BE2C (cell line): Measurements from ENCODE around the gene HAS3.

ENCODE experiments used
- DNase-seq: peaks from one replicate; pipeline ENCODE4 v3.0.0-alpha.2; 2020
- H3K27me3 ChIP-seq: fragments of 250-450 bp; sonication (Bioruptor Pico); 2 replicates; pipeline ENCODE4 v1.5.1; 2020; ENCODE audit warnings: mild to moderate bottlenecking
- H3K36me3 ChIP-seq: fragments of 250-450 bp; sonication (Bioruptor Pico); 2 replicates; pipeline ENCODE4 v1.5.1; 2020; ENCODE audit warnings: mild to moderate bottlenecking
- H3K4me1 ChIP-seq: fragments of 250-450 bp; sonication (Bioruptor Pico); 2 replicates; pipeline ENCODE4 v1.5.1; 2020
- H3K4me3 ChIP-seq: 2 replicates; pipeline ENCODE4 v1.5.1; 2011; ENCODE audit warnings: low read depth, low read length
- H3K9me3 ChIP-seq: fragments of 250-450 bp; sonication (Bioruptor Pico); 2 replicates; pipeline ENCODE4 v1.5.1; 2020
- TF ChIP-seq, protein P1 (sequence below): IDR thresholded peaks from 2 replicates; pipeline ENCODE4 v1.5.1; 2012; ENCODE audit warnings: mild to moderate bottlenecking, low read depth, low read length

Gene HAS3

DNA sequence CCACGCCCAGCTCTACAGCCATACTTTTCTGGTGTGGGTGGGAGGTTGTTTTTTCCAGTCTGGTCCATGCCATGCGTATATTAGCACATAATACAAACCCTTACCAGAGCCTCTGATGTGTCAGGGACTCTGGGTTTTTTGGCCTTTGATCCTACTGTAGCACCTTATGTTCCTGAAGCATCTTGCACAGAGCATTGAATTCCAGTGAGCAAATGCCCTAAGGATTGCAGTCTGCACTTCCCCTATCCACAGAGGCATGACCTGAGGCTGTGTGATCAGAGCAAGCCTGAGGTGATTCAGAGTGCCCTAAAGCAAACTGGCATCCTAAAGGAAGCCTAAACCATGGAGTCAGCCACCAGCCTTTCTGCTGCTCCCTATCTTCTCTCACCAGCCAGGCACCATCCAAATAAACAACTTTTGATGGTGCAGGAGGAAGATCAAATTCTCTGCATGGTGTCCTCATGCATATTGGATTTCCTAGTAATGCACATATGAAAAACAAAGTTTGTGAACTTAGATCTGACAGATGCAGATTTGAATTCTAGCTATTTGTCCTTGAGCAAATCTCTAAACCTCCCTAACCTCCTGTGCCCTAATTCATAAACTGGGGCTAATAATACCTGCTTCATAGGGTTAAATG, 41.2 kb upstream of the HAS3 start:
- no peak overlapping the region for H3K4me3 ChIP-seq
- no peaks in the 10 kb centered on the region for H3K27me3 ChIP-seq
- no peaks in the 10 kb centered on the region for H3K4me1 ChIP-seq
- no peaks in the 10 kb centered on the region for H3K9me3 ChIP-seq
- no peaks in the 10 kb centered on the region for H3K36me3 ChIP-seq
- TF ChIP-seq, protein P1, sequence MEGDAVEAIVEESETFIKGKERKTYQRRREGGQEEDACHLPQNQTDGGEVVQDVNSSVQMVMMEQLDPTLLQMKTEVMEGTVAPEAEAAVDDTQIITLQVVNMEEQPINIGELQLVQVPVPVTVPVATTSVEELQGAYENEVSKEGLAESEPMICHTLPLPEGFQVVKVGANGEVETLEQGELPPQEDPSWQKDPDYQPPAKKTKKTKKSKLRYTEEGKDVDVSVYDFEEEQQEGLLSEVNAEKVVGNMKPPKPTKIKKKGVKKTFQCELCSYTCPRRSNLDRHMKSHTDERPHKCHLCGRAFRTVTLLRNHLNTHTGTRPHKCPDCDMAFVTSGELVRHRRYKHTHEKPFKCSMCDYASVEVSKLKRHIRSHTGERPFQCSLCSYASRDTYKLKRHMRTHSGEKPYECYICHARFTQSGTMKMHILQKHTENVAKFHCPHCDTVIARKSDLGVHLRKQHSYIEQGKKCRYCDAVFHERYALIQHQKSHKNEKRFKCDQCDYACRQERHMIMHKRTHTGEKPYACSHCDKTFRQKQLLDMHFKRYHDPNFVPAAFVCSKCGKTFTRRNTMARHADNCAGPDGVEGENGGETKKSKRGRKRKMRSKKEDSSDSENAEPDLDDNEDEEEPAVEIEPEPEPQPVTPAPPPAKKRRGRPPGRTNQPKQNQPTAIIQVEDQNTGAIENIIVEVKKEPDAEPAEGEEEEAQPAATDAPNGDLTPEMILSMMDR, result no peak
- no peak for DNase-seq

- TF ChIP-seq, protein P1, result no peak
- DNase-seq, result no peak
These were observed 40.6 kb upstream of the HAS3 start for GRCh38 chr16:69064764-69065313.

DNA sequence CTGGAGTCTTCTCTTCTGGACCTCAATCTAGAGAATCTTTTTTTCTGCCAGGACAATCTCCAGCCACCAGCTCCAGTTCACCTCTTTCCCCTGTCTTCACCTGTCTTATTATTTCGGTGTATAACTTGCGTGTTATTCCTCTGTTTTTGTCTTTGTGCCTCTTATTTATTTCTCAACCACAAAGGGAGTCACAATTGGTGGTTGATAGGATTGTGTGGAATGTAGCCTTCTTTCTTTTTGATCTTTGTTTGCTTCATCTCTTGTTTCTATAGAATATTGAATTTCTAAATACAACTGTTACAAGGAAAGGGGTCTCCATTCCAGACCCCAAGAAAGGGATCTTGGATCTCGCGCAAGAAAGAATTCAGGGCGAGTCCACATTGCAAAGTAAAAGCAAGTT, 35.9 kb upstream of the HAS3 start:
- no peak for DNase-seq

More at GRCh38 chr16:69064764-69065313, 40.6 kb upstream of the HAS3 start:
- Histone ChIP-seq H3K4me3 (no peak overlapping the region), H3K27me3 (no peaks in the 10 kb centered on the region), H3K4me1 (no peaks in the 10 kb centered on the region), H3K9me3 (no peaks in the 10 kb centered on the region), H3K36me3 (no peaks in the 10 kb centered on the region)

DNA sequence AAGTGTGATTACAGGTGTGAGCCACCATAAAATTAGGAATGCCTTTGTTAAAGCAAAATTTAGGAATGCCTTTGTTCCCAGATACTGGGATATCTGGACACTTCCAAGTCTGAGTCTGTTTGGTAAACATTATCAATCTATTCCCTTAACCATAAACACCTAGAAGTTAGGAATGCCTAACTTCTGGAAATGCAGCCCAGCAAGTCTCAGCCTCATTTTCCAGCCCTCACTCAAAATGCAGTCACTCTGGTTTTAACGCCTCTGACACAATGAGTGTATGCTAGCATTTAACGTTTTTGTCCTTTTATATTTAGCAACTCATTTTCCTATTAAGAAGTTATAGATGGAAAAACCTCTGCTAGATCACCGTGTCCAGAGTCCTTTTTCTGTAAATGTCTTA, 34.4 kb upstream of the HAS3 start:
- DNase-seq, result no peak

More for the DNA sequence above, 35.9 kb upstream of the HAS3 start:
- no peaks in the 10 kb centered on the region for H3K36me3 ChIP-seq
- TF ChIP-seq, protein P1, result no peak
- H3K9me3 ChIP-seq, result no peaks in the 10 kb centered on the region
- H3K4me1 ChIP-seq, result no peaks in the 10 kb centered on the region
- no peaks in the 10 kb centered on the region for H3K27me3 ChIP-seq
- no peak overlapping the region for H3K4me3 ChIP-seq

DNA sequence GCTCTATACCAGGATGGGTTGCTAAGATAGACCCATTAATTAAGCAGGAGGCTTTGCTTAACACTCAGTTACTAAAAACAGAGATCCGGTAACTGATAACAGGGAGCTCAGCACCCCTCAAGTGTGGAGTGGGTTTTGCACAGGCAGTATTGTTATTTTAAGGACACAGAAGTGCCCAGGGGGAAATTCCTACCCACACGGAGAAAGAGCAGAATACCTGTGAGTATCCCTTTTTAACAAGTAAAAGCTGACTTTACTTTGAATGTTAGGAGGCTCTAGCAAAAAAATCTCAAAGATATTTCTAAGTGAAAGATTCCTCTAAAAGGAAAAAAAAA, 32.8 kb upstream of the HAS3 start:
- DNase-seq, result no peak
- TF ChIP-seq, protein P1, result no peak
- H3K9me3 ChIP-seq, result no peaks in the 10 kb centered on the region
- no peak overlapping the region for H3K4me3 ChIP-seq
- H3K36me3 ChIP-seq, result no peaks in the 10 kb centered on the region
- no peaks in the 10 kb centered on the region for H3K4me1 ChIP-seq
- H3K27me3 ChIP-seq, result no peaks in the 10 kb centered on the region

More for the DNA sequence above, 34.4 kb upstream of the HAS3 start:
- no peaks in the 10 kb centered on the region for H3K36me3 ChIP-seq
- H3K4me3 ChIP-seq, result no peak overlapping the region
- TF ChIP-seq, protein P1, result no peak
- H3K9me3 ChIP-seq, result no peaks in the 10 kb centered on the region
- no peaks in the 10 kb centered on the region for H3K27me3 ChIP-seq
- H3K4me1 ChIP-seq, result no peaks in the 10 kb centered on the region

GRCh38 chr16:69073181-69073702, 32.2 kb upstream of the HAS3 start:
- no peak for DNase-seq
- H3K36me3 ChIP-seq, result no peaks in the 10 kb centered on the region
- H3K4me1 ChIP-seq, result no peaks in the 10 kb centered on the region
- H3K9me3 ChIP-seq, result no peaks in the 10 kb centered on the region
- H3K4me3 ChIP-seq, result no peak overlapping the region
- TF ChIP-seq, protein P1, result no peak
- no peaks in the 10 kb centered on the region for H3K27me3 ChIP-seq
